Camera-type eye (tissue), 1 donor: ENCODE results near the gene SNAP91. TPM values are rescaled to one million over a fixed set of nuclear protein-coding genes. Genes with fewer than 3 reads are reported as not detected.

ENCODE experiments used
- total RNA-seq: library from RNA; depleted of rRNA; stranded (reverse); fragments of >200 nt; gene quantifications from one replicate; pipeline ENCODE4 v1.2.3, GENCODE V29; 2014

SNAP91 gene, protein sequence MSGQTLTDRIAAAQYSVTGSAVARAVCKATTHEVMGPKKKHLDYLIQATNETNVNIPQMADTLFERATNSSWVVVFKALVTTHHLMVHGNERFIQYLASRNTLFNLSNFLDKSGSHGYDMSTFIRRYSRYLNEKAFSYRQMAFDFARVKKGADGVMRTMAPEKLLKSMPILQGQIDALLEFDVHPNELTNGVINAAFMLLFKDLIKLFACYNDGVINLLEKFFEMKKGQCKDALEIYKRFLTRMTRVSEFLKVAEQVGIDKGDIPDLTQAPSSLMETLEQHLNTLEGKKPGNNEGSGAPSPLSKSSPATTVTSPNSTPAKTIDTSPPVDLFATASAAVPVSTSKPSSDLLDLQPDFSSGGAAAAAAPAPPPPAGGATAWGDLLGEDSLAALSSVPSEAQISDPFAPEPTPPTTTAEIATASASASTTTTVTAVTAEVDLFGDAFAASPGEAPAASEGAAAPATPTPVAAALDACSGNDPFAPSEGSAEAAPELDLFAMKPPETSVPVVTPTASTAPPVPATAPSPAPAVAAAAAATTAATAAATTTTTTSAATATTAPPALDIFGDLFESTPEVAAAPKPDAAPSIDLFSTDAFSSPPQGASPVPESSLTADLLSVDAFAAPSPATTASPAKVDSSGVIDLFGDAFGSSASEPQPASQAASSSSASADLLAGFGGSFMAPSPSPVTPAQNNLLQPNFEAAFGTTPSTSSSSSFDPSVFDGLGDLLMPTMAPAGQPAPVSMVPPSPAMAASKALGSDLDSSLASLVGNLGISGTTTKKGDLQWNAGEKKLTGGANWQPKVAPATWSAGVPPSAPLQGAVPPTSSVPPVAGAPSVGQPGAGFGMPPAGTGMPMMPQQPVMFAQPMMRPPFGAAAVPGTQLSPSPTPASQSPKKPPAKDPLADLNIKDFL
- 68.5 TPM for total RNA-seq

DNA sequence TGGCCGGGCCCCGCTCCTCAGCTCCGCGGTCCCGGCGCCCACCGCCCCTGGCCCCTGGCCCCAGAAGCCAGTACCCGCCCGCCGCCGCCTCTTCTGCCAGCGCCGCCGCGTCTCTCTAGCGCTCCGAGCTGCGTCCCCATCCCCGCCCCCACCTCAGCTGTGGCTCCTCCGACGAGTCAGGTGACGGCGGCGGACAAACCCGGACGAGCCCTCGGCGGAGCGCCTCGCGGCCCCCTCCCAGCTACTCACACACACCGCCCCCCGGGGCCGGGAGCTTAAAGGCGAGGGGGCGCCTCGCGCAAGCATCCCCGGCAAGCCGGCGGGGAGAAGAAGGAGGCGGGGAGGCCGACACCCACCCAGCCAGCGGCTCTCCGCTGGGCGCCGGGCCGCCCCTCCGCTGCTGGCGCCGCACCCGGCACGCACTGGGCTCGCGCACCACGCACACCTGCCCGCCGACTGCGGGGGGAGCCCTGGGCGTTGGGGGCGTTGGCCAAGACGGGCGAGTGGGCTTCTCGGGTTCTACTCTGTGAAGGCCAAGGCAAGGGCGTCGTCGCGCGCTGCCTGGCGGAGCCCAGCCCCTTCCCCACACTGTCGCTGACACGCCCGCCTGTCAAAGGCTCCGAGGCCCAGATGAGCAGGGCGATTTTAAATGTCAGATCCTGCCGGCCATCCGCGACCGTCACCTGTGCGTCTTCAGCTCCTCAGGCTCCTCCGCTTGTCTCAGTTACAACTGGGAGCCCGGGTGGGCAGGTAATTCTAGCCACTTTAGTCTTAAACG lies at the start of gene SNAP91:
SNAP91 (minus strand) TSS at position 132 of the 778 bp plus-strand sequence. CDS start 1,174 bp downstream, outside the sequence.

DNA sequence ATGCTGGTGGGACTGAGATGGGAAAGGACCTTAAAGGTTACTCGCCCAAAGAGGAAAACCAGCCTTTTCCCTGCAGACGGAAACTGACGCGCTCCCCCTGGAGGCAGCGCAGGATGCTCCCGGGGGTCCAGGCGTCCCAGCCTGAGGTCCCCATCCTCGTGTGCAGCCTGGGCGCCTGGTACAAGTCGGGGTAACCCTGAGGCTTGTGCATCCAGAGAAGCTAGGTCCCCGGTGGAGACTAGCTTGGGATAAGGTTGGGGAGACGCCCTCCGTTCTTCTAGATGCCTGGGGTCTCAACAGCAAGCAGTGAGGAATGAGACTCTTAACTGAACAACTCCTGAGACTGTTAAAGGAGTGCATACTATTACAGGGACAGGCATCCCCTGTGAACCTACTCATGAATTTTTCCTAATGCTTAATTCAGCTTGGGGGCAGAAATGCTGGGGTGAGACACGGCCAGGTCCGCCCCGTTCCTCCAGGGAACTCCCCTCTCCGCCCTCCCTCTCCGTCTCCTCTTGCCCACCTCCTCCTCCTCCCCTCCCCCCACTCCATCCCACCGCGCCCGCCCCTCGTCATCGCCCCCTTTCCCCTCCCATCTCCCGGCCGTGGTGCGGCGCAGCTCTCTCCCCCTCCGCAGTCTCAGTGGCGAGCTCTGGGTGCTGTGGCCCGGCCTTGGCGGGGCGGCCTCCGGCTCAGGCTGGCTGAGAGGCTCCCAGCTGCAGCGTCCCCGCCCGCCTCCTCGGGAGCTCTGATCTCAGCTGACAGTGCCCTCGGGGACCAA lies 196.8 kb downstream of the SNAP91 start, which contains the start of gene PRSS35:
PRSS35 (plus strand) TSS at position 634 of the 781 bp plus-strand sequence. CDS start 10,908 bp downstream, outside the sequence.

Other genes with a start within 250 kb of the SNAP91 start
- gene PRSS35, start 196.6 kb downstream of the SNAP91 start, total RNA-seq: 153 TPM
- 2.7 TPM for gene RIPPLY2, start 144.3 kb upstream of the SNAP91 start, total RNA-seq
- gene CYB5R4, start 150.6 kb upstream of the SNAP91 start, total RNA-seq: 17.2 TPM